ENCODE results near the gene AKAP6. TPM values are rescaled to one million over a fixed set of nuclear protein-coding genes. Genes with fewer than 3 reads are reported as not detected.

The AKAP6 gene
- total and polyA plus RNA-seq, 7 donors: 0.60 to 56.2 (median 29.5) TPM; not detected in 1

DNA sequence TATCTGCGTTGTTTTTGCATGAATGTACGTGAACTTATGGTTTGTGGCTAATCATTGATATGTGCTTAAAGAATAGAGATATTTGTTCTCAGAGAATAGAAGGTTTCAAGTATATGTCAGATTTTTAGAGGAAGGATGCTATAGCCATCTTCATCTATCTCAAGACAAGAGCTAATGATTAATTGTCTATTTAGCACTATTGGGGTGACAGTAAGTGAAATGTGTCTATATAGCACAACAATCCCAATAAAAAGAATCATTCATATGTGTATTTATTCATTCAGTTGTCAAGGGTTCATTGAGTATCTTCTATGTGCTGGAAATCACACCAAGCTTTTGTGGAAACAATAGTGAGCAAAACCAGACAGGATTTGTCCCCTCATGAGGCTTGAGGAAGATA, 310.1 kb downstream of the AKAP6 start:
- Histone ChIP-seq H3K4me1 (peaks cover 0 to 3% (median 0%) of the 10 kb centered on the region in 4 donors), H3K9me3 (no peaks in the 10 kb centered on the region), H3K27ac (no peak overlapping the region), H3K36me3 (no peaks in the 10 kb centered on the region), H3K27me3 (no peaks in the 10 kb centered on the region), H3K4me3 (no peak overlapping the region)
- DNase-seq: no peak
- WGBS, 2 donors: 92 to 98% methylated on average over 2 of the region's 2 CpGs
- TF ChIP-seq POLR2A (IDR thresholded peaks at IDR 0.05) (no peak), EP300 (IDR thresholded peaks at IDR 0.05) (no peak), POLR2AphosphoS5 (IDR thresholded peaks at IDR 0.05) (no peak)
- TF ChIP-seq, protein P1, sequence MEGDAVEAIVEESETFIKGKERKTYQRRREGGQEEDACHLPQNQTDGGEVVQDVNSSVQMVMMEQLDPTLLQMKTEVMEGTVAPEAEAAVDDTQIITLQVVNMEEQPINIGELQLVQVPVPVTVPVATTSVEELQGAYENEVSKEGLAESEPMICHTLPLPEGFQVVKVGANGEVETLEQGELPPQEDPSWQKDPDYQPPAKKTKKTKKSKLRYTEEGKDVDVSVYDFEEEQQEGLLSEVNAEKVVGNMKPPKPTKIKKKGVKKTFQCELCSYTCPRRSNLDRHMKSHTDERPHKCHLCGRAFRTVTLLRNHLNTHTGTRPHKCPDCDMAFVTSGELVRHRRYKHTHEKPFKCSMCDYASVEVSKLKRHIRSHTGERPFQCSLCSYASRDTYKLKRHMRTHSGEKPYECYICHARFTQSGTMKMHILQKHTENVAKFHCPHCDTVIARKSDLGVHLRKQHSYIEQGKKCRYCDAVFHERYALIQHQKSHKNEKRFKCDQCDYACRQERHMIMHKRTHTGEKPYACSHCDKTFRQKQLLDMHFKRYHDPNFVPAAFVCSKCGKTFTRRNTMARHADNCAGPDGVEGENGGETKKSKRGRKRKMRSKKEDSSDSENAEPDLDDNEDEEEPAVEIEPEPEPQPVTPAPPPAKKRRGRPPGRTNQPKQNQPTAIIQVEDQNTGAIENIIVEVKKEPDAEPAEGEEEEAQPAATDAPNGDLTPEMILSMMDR (IDR thresholded peaks at IDR 0.05): no peak
- intact Hi-C loops (cut with DNase I): no loop called here

GRCh38 chr14:32645551-32645950, 316.5 kb downstream of the AKAP6 start:
- Histone ChIP-seq H3K9me3 (no peaks in the 10 kb centered on the region), H3K27ac (no peak overlapping the region), H3K4me3 (no peak overlapping the region), H3K27me3 (no peaks in the 10 kb centered on the region), H3K36me3 (no peaks in the 10 kb centered on the region), H3K4me1 (peaks cover 0 to 22% (median 14%) of the 10 kb centered on the region in 4 donors)
- no peak for TF ChIP-seq POLR2AphosphoS5 (IDR thresholded peaks at IDR 0.05)
- no peak for TF ChIP-seq EP300 (IDR thresholded peaks at IDR 0.05)
- TF ChIP-seq POLR2A (IDR thresholded peaks at IDR 0.05): no peak
- TF ChIP-seq, protein P1 (IDR thresholded peaks at IDR 0.05): no peak
- intact Hi-C loops (cut with DNase I): loop anchor here (5.0 kb wide), 1 partner anchor 57 kb away; no protein-coding TSS in a partner anchor
- no peak for DNase-seq
- WGBS, 2 donors: 95 to 97% methylated on average over 1 of the region's 1 CpG

GRCh38 chr14:32648434-32648833, 319.3 kb downstream of the AKAP6 start:
- peak overlapping the region in 1 of 4 donors; percentile 30 for H3K27ac ChIP-seq
- TF ChIP-seq POLR2AphosphoS5 (IDR thresholded peaks at IDR 0.05): peak in 2 of 4 donors; percentile 21 to 55
- TF ChIP-seq, protein P1 (IDR thresholded peaks at IDR 0.05): no peak
- no peak for TF ChIP-seq POLR2A (IDR thresholded peaks at IDR 0.05)
- no peak for TF ChIP-seq EP300 (IDR thresholded peaks at IDR 0.05)
- no peaks in the 10 kb centered on the region for H3K27me3 ChIP-seq
- no peaks in the 10 kb centered on the region for H3K36me3 ChIP-seq
- H3K9me3 ChIP-seq: no peaks in the 10 kb centered on the region
- peaks cover 0 to 22% (median 14%) of the 10 kb centered on the region in 4 donors for H3K4me1 ChIP-seq
- no peak for DNase-seq
- intact Hi-C loops (cut with DNase I): loop anchor here (5.0 kb wide), 1 partner anchor 54 kb away; no protein-coding TSS in a partner anchor
- no peak overlapping the region for H3K4me3 ChIP-seq

- no peaks in the 10 kb centered on the region for H3K36me3 ChIP-seq
- peaks cover 0 to 22% (median 14%) of the 10 kb centered on the region in 4 donors for H3K4me1 ChIP-seq
- 96% methylated on average over 7 of the region's 7 CpGs for WGBS, 2 donors
- DNase-seq: no peak
- intact Hi-C loops (cut with DNase I): no loop called here
- H3K9me3 ChIP-seq: no peaks in the 10 kb centered on the region
- H3K4me3 ChIP-seq: no peak overlapping the region
- TF ChIP-seq EP300 (IDR thresholded peaks at IDR 0.05): no peak
- no peak for TF ChIP-seq POLR2A (IDR thresholded peaks at IDR 0.05)
- no peak overlapping the region for H3K27ac ChIP-seq
- no peaks in the 10 kb centered on the region for H3K27me3 ChIP-seq
Measured at GRCh38 chr14:32650030-32650429, 320.9 kb downstream of the AKAP6 start.

DNA sequence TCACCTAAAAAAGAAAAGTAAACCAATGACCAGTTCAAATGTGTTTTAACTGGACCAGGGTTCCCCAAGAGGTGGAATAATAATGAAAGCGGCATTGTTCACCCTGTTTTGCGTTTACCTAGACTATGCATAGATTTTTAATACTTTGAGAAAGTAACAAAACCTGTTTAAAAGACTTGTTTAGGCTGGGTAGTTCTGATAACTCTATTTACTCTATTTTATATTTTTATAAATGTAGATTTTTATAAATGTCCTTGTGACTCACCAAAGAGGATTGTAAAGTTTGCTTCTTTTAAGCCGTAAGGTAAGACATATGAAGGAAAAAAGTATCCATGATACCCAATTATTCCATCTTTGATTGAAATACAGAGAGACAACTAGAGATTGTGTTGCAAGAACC, 321.6 kb downstream of the AKAP6 start:
- H3K27me3 ChIP-seq: no peaks in the 10 kb centered on the region
- no peaks in the 10 kb centered on the region for H3K9me3 ChIP-seq
- WGBS, 2 donors: 94 to 95% methylated on average over 3 of the region's 3 CpGs
- intact Hi-C loops (cut with DNase I): no loop called here
- peaks cover 0 to 26% (median 11%) of the 10 kb centered on the region in 4 donors for H3K4me1 ChIP-seq
- DNase-seq: no peak
- no peak overlapping the region for H3K4me3 ChIP-seq
- no peaks in the 10 kb centered on the region for H3K36me3 ChIP-seq
- no peak for TF ChIP-seq POLR2AphosphoS5 (IDR thresholded peaks at IDR 0.05)
- no peak for TF ChIP-seq POLR2A (IDR thresholded peaks at IDR 0.05)
- no peak for TF ChIP-seq EP300 (IDR thresholded peaks at IDR 0.05)
- TF ChIP-seq, protein P1 (IDR thresholded peaks at IDR 0.05): no peak
- H3K27ac ChIP-seq: no peak overlapping the region
